HTR-8/SVneo (cell line): ENCODE data around the gene KCNAB1.
"Not testable (repeated sequence)": the region's sequence is repeated elsewhere in the genome, so short reads cannot be mapped to it uniquely, and the experiment has no call there.

Experiments used
- DNase-seq: peaks from one replicate; pipeline ENCODE4 v3.0.0; 2011; ENCODE audit warnings: low spot score, mixed read lengths; ENCODE audit not compliant: insufficient read length
- FAIRE-seq: peaks from 2 replicates; lab custom pipeline; 2011; peaks lifted over from hg19 to GRCh38; lab: Jason Lieb, UNC

Gene KCNAB1

GRCh38 chr3:156172536-156172935 lies 52.2 kb downstream of the KCNAB1 start:
- FAIRE-seq, result no peak
- no peak for DNase-seq

DNA sequence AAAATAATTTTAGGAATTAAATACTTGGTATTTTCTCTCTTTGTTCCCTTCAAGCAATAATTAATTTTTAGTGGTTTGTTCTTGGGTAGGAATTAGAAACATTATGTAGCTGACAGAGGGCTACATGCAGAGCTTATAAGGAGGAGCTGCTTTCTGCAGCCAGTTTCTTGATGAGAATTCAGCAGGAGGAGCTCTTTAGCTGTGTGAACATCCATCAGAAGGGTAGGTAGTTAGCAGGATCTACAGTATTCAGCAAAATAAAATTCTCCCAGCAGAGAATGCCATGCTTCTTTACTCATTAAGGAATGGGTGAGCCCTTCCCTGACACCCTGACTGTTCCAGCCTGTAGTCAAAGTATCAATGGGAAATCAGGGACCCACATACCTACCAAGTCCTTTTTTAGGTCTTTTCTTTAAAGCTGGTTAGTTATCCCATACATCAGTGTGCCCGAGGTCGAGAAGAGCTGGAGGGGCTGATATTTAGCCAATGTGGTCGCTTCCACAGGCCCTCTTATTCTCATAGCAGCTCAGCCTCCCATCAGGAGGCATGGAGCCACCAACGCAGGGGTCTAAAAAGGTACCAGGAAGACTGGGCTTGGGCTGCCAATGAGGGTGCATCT lies 54.0 kb downstream of the KCNAB1 start:
- DNase-seq (peak; percentile 21), FAIRE-seq (no peak)

- DNase-seq, result no peak
- FAIRE-seq, result no peak
These were observed 55.2 kb downstream of the KCNAB1 start for GRCh38 chr3:156175570-156175969.

GRCh38 chr3:156176048-156176447 lies 55.7 kb downstream of the KCNAB1 start:
- DNase-seq, result no peak
- FAIRE-seq, result peak; percentile 52

- DNase-seq, result no peak
- FAIRE-seq, result no peak
These were observed 56.3 kb downstream of the KCNAB1 start for GRCh38 chr3:156176629-156177210.

DNA sequence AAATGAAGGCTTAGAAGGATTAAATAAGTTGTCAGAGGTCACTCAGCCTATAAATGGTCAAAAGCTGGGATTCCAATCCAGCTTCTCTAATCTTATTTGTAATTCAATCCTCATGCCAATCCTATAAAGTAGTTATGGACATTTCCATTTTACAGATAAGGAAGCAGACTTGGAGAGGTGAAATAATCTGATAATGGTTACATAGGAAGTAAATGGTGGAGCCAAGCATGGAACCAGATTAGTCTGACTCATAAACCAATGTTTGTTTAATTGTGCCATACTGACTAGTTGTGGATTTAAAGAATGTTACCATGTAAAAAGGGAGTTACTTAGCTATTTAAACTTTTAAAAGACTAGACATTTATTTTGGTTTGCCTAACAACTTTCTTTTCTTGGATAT lies 59.7 kb downstream of the KCNAB1 start:
- DNase-seq, result no peak
- FAIRE-seq, result no peak

- peak; percentile 7 for DNase-seq
These were observed 61.1 kb downstream of the KCNAB1 start for GRCh38 chr3:156181509-156181908.

DNA sequence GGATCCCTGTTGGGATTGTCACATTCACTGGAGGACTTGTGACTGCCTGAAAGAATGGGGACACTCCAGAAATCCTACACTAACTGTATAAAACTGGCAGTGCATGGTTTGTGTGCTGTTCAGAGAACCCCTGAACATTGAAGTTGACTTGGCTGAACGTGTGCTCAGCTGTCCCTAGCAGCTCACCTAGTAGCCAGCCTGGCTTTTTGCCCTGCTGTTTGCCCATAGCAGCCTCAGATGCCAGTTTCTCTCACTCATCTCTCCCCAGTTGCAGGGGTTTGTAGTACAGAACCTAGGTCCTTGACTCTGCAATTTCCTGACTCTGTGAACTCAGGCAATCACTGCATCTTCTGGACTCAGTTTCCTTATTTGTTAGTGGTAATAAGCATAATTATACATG lies 63.0 kb downstream of the KCNAB1 start:
- DNase-seq (no peak), FAIRE-seq (no peak)

More at GRCh38 chr3:156181509-156181908, 61.1 kb downstream of the KCNAB1 start:
- FAIRE-seq, result no peak

GRCh38 chr3:156184156-156184555 lies 63.8 kb downstream of the KCNAB1 start:
- DNase-seq, result no peak
- no peak for FAIRE-seq

GRCh38 chr3:156187146-156187769 lies 66.9 kb downstream of the KCNAB1 start:
- no peak for FAIRE-seq
- no peak for DNase-seq

DNA sequence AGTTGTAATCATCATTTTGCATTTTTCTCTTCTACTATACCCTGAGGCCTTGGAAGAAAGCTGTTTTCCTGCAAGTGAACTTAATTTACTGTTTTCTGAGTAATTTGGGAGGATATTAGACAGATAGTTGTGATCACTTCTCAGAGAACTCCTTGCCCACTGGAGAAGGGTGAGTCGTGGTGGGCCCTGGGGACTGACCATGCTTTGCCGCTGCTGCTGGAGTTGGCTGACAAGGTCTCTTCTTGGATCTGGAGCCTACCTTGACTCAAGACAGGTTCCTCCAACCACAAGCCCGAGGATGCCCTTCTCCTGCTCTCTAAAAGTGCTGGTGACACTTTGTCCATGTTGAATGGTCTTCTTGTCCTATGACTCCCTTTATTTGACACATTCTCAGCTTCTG lies 68.4 kb downstream of the KCNAB1 start:
- DNase-seq, result no peak
- no peak for FAIRE-seq

GRCh38 chr3:156189927-156190326 lies 69.5 kb downstream of the KCNAB1 start:
- DNase-seq, result no peak
- no peak for FAIRE-seq

DNA sequence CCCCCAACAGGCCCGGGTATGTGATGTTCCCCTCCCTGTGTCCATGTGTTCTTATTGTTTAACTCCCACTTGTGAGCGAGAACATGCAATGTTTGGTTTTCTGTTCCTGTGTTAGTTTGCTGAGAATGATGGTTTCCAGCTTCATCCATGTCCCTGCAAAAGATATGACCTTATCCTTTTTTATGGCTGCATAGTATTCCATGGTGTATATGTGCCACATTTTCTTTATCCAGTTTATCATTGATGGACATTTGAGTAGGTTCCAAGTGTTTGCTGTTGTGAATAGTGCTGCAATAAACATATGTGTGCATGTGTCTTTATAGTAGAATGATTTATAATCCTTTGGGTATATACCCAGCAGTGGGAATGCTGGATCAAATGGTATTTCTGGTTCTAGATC lies 74.6 kb downstream of the KCNAB1 start:
- not testable (repeated sequence) for FAIRE-seq, DNase-seq

DNA sequence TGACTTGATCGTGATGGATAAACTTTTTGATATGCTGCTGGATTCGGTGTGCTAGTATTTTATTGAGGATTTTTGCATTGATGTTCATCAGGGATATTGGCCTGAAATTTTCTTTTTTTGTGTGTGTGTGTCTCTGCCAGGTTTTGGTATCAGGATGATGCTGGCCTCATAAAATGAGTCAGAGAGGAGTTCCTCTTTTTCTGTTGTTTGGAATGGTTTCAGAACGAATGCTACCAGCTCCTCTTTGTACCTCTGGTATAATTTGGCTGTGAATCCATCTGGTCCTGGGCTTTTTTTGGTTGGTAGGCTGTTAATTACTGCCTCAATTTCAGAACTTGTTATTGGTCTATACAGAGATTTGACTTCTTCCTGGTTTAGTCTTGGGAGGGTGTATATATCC lies 76.8 kb downstream of the KCNAB1 start:
- FAIRE-seq, DNase-seq: not testable (repeated sequence)

GRCh38 chr3:156201411-156202405 lies 81.3 kb downstream of the KCNAB1 start:
- no peak for FAIRE-seq
- DNase-seq, result no peak

GRCh38 chr3:156206157-156206556 lies 85.8 kb downstream of the KCNAB1 start:
- DNase-seq, result no peak
- FAIRE-seq, result no peak

- DNase-seq (no peak), FAIRE-seq (no peak)
These were observed 87.7 kb downstream of the KCNAB1 start for GRCh38 chr3:156207802-156208685.

- DNase-seq (no peak), FAIRE-seq (no peak)
These were observed 89.4 kb downstream of the KCNAB1 start for GRCh38 chr3:156209631-156210335.

- FAIRE-seq (no peak), DNase-seq (peak; percentile 14)
These were observed 91.2 kb downstream of the KCNAB1 start for GRCh38 chr3:156211583-156211982.
